H9 (cell line): ENCODE results near the gene ARHGAP24. TPM values are rescaled to one million over a fixed set of nuclear protein-coding genes. Genes with fewer than 3 reads are reported as not detected.

Experiments
- DNase-seq: peaks from one replicate; pipeline ENCODE4 v3.0.0-alpha.2; 2017
- H2AFZ ChIP-seq: one replicate; pipeline ENCODE4 v1.6.1; 2013; ENCODE audit warnings: mild to moderate bottlenecking, low read length, control low read depth, moderate library complexity
- H2AK5ac ChIP-seq: 2 replicates; pipeline ENCODE4 v1.6.1; 2013; ENCODE audit warnings: low read length, control low read depth, mixed read lengths; ENCODE audit not compliant: insufficient read length
- H2BK120ac ChIP-seq: one replicate; pipeline ENCODE4 v1.6.1; 2013; ENCODE audit warnings: low read depth, mild to moderate bottlenecking, low read length, control low read depth, inconsistent platforms; ENCODE audit not compliant: poor library complexity, severe bottlenecking
- H2BK12ac ChIP-seq: 2 replicates; pipeline ENCODE4 v1.6.1; 2013; ENCODE audit warnings: low read length, control low read depth, mixed read lengths, low read depth; ENCODE audit not compliant: insufficient read length
- H2BK15ac ChIP-seq: 2 replicates; pipeline ENCODE4 v1.6.1; 2013; ENCODE audit warnings: low read depth, low read length, control low read depth
- H2BK20ac ChIP-seq: one replicate; pipeline ENCODE4 v1.6.1; 2013; ENCODE audit warnings: low read depth, mild to moderate bottlenecking, low read length, control low read depth, inconsistent platforms; ENCODE audit not compliant: poor library complexity, severe bottlenecking
- H2BK5ac ChIP-seq: 2 replicates; pipeline ENCODE4 v1.6.1; 2013; ENCODE audit warnings: low read length, control low read depth, mixed read lengths; ENCODE audit not compliant: insufficient read length
- H3K14ac ChIP-seq: 2 replicates; pipeline ENCODE4 v1.6.1; 2013; ENCODE audit warnings: low read length, control low read depth; ENCODE audit not compliant: insufficient read depth
- H3K18ac ChIP-seq: 2 replicates; pipeline ENCODE4 v1.6.1; 2013; ENCODE audit warnings: low read depth, mild to moderate bottlenecking, mixed read lengths, low read length, control low read depth; ENCODE audit not compliant: insufficient read length
- H3K23ac ChIP-seq: 2 replicates; pipeline ENCODE4 v1.6.1; 2013; ENCODE audit warnings: low read length, control low read depth, mixed read lengths, low read depth; ENCODE audit not compliant: insufficient read length
- H3K23me2 ChIP-seq: 2 replicates; pipeline ENCODE4 v1.6.1; 2013; ENCODE audit warnings: low read depth, mild to moderate bottlenecking, mixed read lengths, low read length, control low read depth; ENCODE audit not compliant: insufficient read length, poor library complexity, severe bottlenecking
- H3K27ac ChIP-seq: 2 replicates; pipeline ENCODE4 v1.5.1; 2013; ENCODE audit warnings: low read length, control low read depth, mixed read lengths, low read depth; ENCODE audit not compliant: insufficient read length
- H3K27me3 ChIP-seq: 2 replicates; pipeline ENCODE4 v1.6.1; 2013; ENCODE audit warnings: low read length, control low read depth, inconsistent platforms; ENCODE audit not compliant: insufficient read depth
- H3K4ac ChIP-seq: 2 replicates; pipeline ENCODE4 v1.6.1; 2013; ENCODE audit warnings: low read depth, mild to moderate bottlenecking, control low read depth, inconsistent platforms, low read length, moderate library complexity
- H3K4me1 ChIP-seq: 2 replicates; pipeline ENCODE4 v1.6.1; 2013; ENCODE audit warnings: low read length, control low read depth, inconsistent platforms; ENCODE audit not compliant: insufficient read depth
- H3K4me2 ChIP-seq: 2 replicates; pipeline ENCODE4 v1.6.1; 2013; ENCODE audit warnings: low read length, control low read depth, mixed read lengths; ENCODE audit not compliant: insufficient read length, insufficient read depth
- H3K56ac ChIP-seq: 2 replicates; pipeline ENCODE4 v1.6.1; 2013; ENCODE audit warnings: low read depth, mild to moderate bottlenecking, mixed read lengths, low read length, control low read depth; ENCODE audit not compliant: insufficient read length
- H3K79me1 ChIP-seq: 2 replicates; pipeline ENCODE4 v1.6.1; 2013; ENCODE audit warnings: low read depth, mild to moderate bottlenecking, moderate library complexity, low read length, control low read depth, inconsistent platforms; ENCODE audit not compliant: insufficient read depth, poor library complexity, severe bottlenecking
- H3K79me2 ChIP-seq: 2 replicates; pipeline ENCODE4 v1.6.1; 2013; ENCODE audit warnings: low read length, control low read depth, inconsistent platforms; ENCODE audit not compliant: insufficient read depth
- H3K9ac ChIP-seq: 2 replicates; pipeline ENCODE4 v1.6.1; 2013; ENCODE audit warnings: low read length, control low read depth, mixed read lengths; ENCODE audit not compliant: insufficient read length; ENCODE audit errors: extremely low read depth
- H3K9me3 ChIP-seq: one replicate; pipeline ENCODE4 v1.6.1; 2013; ENCODE audit warnings: low read depth, low read length, inconsistent platforms; ENCODE audit not compliant: control insufficient read depth
- H3T11ph ChIP-seq: one replicate; pipeline ENCODE4 v1.6.1; 2013; ENCODE audit warnings: mild to moderate bottlenecking, low read length, control low read depth, inconsistent platforms
- H4K20me1 ChIP-seq: one replicate; pipeline ENCODE4 v1.6.1; 2013; ENCODE audit not compliant: control insufficient read depth, insufficient read length, insufficient read depth
- H4K5ac ChIP-seq: 2 replicates; pipeline ENCODE4 v1.6.1; 2013; ENCODE audit warnings: low read depth, mild to moderate bottlenecking, mixed read lengths, low read length, control low read depth; ENCODE audit not compliant: insufficient read length
- H4K8ac ChIP-seq: replicated peaks from 2 replicates; pipeline ENCODE4 v1.6.1; 2013; ENCODE audit warnings: low read length, control low read depth, mixed read lengths, low read depth; ENCODE audit not compliant: insufficient read length
- H4K91ac ChIP-seq: 2 replicates; pipeline ENCODE4 v1.6.1; 2013; ENCODE audit warnings: low read depth, mild to moderate bottlenecking, moderate library complexity, mixed read lengths, low read length, control low read depth; ENCODE audit not compliant: insufficient read length
- H3K27ac Mint-ChIP-seq, 3 experiments: 2 replicates in 2 of 3; 3 replicates in 1 of 3; pipeline ENCODE4 v1.8.0; 2020 to 2021; ENCODE audit warnings: mixed read lengths in 3 of 3, mild to moderate bottlenecking in 1 of 3, moderate library complexity in 1 of 3
- H3K27me3 Mint-ChIP-seq: 2 replicates; pipeline ENCODE4 v1.8.0; 2021; ENCODE audit warnings: low read depth, mild to moderate bottlenecking, moderate library complexity, mixed read lengths
- H3K36me3 Mint-ChIP-seq, 3 experiments: 2 replicates in 2 of 3; 3 replicates in 1 of 3; pipeline ENCODE4 v1.8.0; 2020 to 2021; ENCODE audit warnings: low read depth in 3 of 3, mixed read lengths in 3 of 3; ENCODE audit not compliant: insufficient read depth in 1 of 3
- H3K4me1 Mint-ChIP-seq, 2 experiments: 2 replicates each; pipeline ENCODE4 v1.8.0; 2020; ENCODE audit warnings: mixed read lengths in 2 of 2
- H3K4me3 Mint-ChIP-seq, 2 experiments: 2 replicates in 1 of 2; 3 replicates in 1 of 2; pipeline ENCODE4 v1.8.0; 2020 to 2021; ENCODE audit warnings: mild to moderate bottlenecking in 2 of 2, mixed read lengths in 2 of 2, moderate library complexity in 1 of 2
- H3K9me3 Mint-ChIP-seq, 2 experiments: 2 replicates in 1 of 2; 3 replicates in 1 of 2; pipeline ENCODE4 v1.8.0; 2020; ENCODE audit warnings: mild to moderate bottlenecking in 2 of 2, mixed read lengths in 2 of 2, moderate library complexity in 1 of 2
- CTCF ChIP-seq: fragments of 200-600 bp; sonication (generic); conservative IDR thresholded peaks from 3 replicates; pipeline ENCODE4 v1.8.0; 2021; ENCODE audit warnings: antibody characterized with exemption, mild to moderate bottlenecking
- WGBS: extraction: QIAGEN DNeasy Blood & Tissue Kit; methylation state at CpG from one replicate; pipeline ENCODE4 v1.1.7; 2013; ENCODE audit warnings: missing lambda C conversion rate, low lambda C conversion rate, mixed read lengths; ENCODE audit not compliant: insufficient read length; ENCODE audit errors: extremely low coverage; 5-methylcytosine and 5-hydroxymethylcytosine counted together
- total RNA-seq: library from RNA; stranded (reverse); gene quantifications from 2 replicates; pipeline ENCODE4 v1.2.1, GENCODE V29; 2021

The ARHGAP24 gene
- total RNA-seq, 1 experiment from 2014 or later: 0.37 TPM

- no peak overlapping the region for H2BK20ac ChIP-seq
- H4K91ac ChIP-seq: no peak overlapping the region
- H3K9me3 ChIP-seq: no peaks in the 10 kb centered on the region
- no peaks in the 10 kb centered on the region for H3K27me3 Mint-ChIP-seq
- H3K79me1 ChIP-seq: no peaks in the 10 kb centered on the region
- no peak overlapping the region for H2BK120ac ChIP-seq
- no peak overlapping the region for H2BK5ac ChIP-seq
- H3T11ph ChIP-seq: no peak overlapping the region
- no peaks in the 10 kb centered on the region for H3K36me3 Mint-ChIP-seq
- no peaks in the 10 kb centered on the region for H3K23me2 ChIP-seq
- H4K8ac ChIP-seq: no peak overlapping the region
- TF ChIP-seq CTCF: no peak
- no CpG with 5 or more reads among the region's 5 CpGs for WGBS
- H3K4me1 Mint-ChIP-seq: no peaks in the 10 kb centered on the region
- no peak overlapping the region for H3K9ac ChIP-seq
- H3K27me3 ChIP-seq: no peaks in the 10 kb centered on the region
- DNase-seq: no peak
- H4K20me1 ChIP-seq: no peaks in the 10 kb centered on the region
- no peak overlapping the region for H2BK12ac ChIP-seq
- H3K4me2 ChIP-seq: no peak overlapping the region
- H4K5ac ChIP-seq: no peak overlapping the region
- no peaks in the 10 kb centered on the region for H3K9me3 Mint-ChIP-seq
- no peak overlapping the region for H2AFZ ChIP-seq
- H3K18ac ChIP-seq: no peak overlapping the region
- H3K23ac ChIP-seq: no peak overlapping the region
- no peaks in the 10 kb centered on the region for H3K79me2 ChIP-seq
- no peak overlapping the region for H3K4ac ChIP-seq
- no peak overlapping the region for H3K27ac Mint-ChIP-seq
- H3K4me1 ChIP-seq: no peaks in the 10 kb centered on the region
- H3K27ac ChIP-seq: no peak overlapping the region
- H2AK5ac ChIP-seq: no peak overlapping the region
- no peak overlapping the region for H3K14ac ChIP-seq
- H3K56ac ChIP-seq: no peak overlapping the region
- H3K4me3 Mint-ChIP-seq: no peak overlapping the region
- no peak overlapping the region for H2BK15ac ChIP-seq
Measured at GRCh38 chr4:85713005-85713404, 238.1 kb downstream of the ARHGAP24 start.
